Measurements from ENCODE around the gene KRT9.
A peak's percentile ranks its signal among the peaks of the same experiment; 100 is the strongest.

The KRT9 gene

DNA sequence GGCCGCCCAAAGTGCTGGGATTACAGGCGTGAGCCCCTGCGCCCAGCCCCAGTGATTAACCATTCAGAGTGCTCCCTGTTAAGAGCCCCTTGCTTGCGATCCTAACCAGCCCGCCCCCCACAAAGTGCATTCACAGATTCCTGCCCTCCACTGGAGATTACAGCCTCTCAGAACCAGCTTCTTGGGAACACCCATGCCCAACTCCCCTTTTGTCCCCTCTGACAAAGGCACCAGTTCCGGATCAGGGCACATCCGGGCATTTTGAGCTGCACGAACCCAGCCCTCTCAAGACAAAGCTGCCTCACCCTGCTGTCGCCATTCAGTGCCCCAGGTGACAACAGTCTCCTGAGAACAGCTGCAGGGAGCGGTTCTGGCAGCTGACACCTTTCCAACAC is 42.9 kb downstream of the KRT9 start:
- ChIA-PET CTCF (interaction anchor here (0.7 to 2.8 kb wide), 7 partner anchors 14 to 138 kb away, joined by 4 to 18 read pairs (median 9); no protein-coding TSS in a partner anchor), POLR2A (interaction anchor here (0.5 to 2.6 kb wide), 3 partner anchors 10 to 356 kb away, joined by 3 to 11 read pairs (median 6); no protein-coding TSS in a partner anchor)
- no peak overlapping the region for H3K4me3 ChIP-seq (ENCODE audit: low read depth, low read length)
- TF ChIP-seq, protein P1, sequence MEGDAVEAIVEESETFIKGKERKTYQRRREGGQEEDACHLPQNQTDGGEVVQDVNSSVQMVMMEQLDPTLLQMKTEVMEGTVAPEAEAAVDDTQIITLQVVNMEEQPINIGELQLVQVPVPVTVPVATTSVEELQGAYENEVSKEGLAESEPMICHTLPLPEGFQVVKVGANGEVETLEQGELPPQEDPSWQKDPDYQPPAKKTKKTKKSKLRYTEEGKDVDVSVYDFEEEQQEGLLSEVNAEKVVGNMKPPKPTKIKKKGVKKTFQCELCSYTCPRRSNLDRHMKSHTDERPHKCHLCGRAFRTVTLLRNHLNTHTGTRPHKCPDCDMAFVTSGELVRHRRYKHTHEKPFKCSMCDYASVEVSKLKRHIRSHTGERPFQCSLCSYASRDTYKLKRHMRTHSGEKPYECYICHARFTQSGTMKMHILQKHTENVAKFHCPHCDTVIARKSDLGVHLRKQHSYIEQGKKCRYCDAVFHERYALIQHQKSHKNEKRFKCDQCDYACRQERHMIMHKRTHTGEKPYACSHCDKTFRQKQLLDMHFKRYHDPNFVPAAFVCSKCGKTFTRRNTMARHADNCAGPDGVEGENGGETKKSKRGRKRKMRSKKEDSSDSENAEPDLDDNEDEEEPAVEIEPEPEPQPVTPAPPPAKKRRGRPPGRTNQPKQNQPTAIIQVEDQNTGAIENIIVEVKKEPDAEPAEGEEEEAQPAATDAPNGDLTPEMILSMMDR (IDR thresholded peaks at IDR 0.05; ENCODE audit: insufficient read depth, low read length, missing control alignments): no peak
- no peak for DNase-seq (ENCODE audit: low read depth, low spot score)

DNA sequence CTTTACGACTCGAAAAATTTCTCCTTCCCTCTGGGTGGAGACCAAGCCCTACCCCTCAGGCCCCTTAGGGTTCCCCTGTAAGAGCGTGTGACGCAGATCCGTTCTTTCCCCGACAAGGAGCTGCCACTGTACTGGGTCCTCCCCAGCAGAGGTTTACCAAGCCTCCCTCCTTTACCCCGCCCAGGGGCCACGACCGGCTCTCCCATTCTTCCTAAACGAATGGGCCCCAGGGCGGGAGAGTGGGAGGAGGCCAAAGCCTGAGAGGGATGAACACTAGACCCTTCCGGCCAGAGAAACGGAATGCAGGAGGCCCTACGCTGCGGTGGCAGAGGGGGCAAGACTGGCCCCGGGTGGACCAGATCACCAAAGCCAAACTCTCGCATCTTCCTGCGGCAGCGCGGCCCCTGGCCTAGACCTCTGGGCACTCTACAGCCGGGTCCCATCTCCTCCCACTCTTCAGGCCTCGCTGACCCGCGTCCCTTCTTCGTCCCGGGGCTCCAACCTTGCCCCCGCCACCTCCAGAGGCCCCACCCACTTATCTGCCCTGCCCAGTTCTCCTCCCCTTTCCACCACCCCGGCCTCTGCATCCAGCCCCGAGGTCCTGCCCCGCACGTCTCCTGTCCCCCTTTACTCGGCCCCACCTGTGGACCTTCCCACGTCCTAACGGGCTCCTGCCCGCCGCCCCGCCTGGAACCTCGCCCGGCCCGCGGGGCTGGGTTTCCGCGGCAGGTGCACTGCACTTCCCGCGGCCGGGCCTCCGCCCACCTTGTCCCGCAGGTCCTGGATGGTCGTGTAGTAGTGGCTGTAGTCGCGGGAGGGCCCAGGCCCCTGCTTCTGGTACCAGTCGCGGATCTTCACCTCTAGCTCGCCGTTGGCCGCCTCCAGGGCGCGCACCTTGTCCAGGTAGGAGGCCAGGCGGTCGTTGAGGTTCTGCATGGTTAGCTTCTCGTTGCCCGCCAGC is 44.5 kb downstream of the KRT9 start:
- TF ChIP-seq, protein P1 (IDR thresholded peaks at IDR 0.05; ENCODE audit: insufficient read depth, low read length, missing control alignments): no peak
- DNase-seq (ENCODE audit: low read depth, low spot score): no peak
- POLR2A ChIA-PET: interaction anchor here (0.7 to 2.6 kb wide), 3 partner anchors 11 to 21 kb away, joined by 3 to 11 read pairs (median 6); no protein-coding TSS in a partner anchor
- peak overlapping the region; percentile 69 for H3K4me3 ChIP-seq (ENCODE audit: low read depth, low read length)
- CTCF ChIA-PET: interaction anchor here (1.1 to 2.5 kb wide), 5 partner anchors 16 to 205 kb away, joined by 3 to 10 read pairs (median 6); no protein-coding TSS in a partner anchor

DNA sequence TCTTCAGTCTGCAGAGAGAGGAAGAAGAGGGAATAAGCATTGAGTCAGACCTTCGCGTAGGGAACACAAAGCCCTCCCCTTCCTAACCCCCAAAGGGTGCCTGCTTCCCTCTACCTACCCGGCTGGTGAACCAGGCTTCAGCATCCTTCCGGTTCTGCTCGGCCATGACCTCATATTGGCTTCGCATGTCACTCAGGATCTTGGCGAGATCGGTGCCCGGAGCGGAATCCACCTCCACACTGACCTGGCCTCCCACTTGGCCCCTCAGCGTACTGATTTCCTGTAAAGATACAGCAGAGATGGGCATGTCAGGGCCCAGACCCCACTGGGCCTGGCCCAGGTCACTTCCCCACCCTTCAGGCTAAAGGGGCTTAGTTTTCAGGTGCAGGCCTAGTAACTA is 47.6 kb downstream of the KRT9 start:
- ChIA-PET CTCF (interaction anchor here (1.4 to 2.8 kb wide), 2 partner anchors 124 to 139 kb away, joined by 4 to 11 read pairs; no protein-coding TSS in a partner anchor), POLR2A (no interaction called here)
- TF ChIP-seq, protein P1 (IDR thresholded peaks at IDR 0.05; ENCODE audit: insufficient read depth, low read length, missing control alignments): no peak
- H3K4me3 ChIP-seq (ENCODE audit: low read depth, low read length): no peak overlapping the region
- no peak for DNase-seq (ENCODE audit: low read depth, low spot score)

DNA sequence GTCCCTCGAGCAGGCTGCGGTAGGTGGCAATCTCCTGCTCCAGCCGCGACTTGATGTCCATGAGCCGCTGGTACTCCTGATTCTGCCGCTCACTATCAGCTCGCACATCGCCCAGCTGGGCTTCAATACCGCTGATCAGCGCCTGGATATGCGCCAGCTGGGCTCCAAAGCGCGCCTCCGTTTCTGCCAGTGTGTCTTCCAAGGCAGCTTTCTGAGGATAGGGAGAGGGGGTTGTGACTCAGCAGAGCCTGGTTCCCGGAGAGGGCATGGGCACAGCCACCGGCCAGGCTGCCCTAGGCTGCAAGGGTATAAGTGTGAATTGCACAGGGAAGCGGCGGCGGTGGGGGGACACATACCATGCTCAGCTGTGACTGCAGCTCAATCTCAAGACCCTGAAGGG is 48.1 kb downstream of the KRT9 start:
- ChIA-PET POLR2A (no interaction called here), CTCF (interaction anchor here (1.4 to 2.8 kb wide), 2 partner anchors 125 to 139 kb away, joined by 4 to 11 read pairs; no protein-coding TSS in a partner anchor)
- TF ChIP-seq, protein P1 (IDR thresholded peaks at IDR 0.05; ENCODE audit: insufficient read depth, low read length, missing control alignments): no peak
- H3K4me3 ChIP-seq (ENCODE audit: low read depth, low read length): no peak overlapping the region
- DNase-seq (ENCODE audit: low read depth, low spot score): no peak

DNA sequence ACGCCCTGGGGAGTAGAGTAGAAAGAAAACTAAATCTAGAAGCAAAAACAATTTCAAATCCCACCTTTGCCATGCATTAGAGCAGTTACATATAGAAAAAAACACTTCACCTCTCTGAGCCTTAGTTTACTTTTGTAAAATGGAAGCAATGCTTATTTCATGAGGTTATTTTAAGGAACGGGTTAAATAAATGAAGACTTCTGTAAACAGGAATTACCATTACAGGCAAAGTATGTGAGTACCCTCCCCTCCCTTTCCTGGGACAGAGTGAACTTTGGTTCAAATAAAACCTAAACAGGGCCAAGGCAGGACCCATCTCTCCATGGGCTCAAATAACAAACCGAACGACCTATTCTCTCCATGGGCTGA is 48.6 kb downstream of the KRT9 start:
- ChIA-PET POLR2A (no interaction called here), CTCF (interaction anchor here (2.8 to 3.3 kb wide), 2 partner anchors 26 to 125 kb away, joined by 11 to 29 read pairs; no protein-coding TSS in a partner anchor)
- no peak for DNase-seq (ENCODE audit: low read depth, low spot score)
- H3K4me3 ChIP-seq (ENCODE audit: low read depth, low read length): no peak overlapping the region
- TF ChIP-seq, protein P1 (IDR thresholded peaks at IDR 0.05; ENCODE audit: insufficient read depth, low read length, missing control alignments): no peak
